Natural killer cell (primary cell): ENCODE data around the gene TBC1D2B. TPM values are rescaled to one million over a fixed set of nuclear protein-coding genes. Genes with fewer than 3 reads are reported as not detected.
"Not testable (repeated sequence)": the region's sequence is repeated elsewhere in the genome, so short reads cannot be mapped to it uniquely, and the experiment has no call there.

Source experiments
- ATAC-seq, 3 donors: fragments of 150-1000 bp in 2 of 3; fragments of 200-7000 bp in 1 of 3; cut with Tn5 transposase; 1 replicate in 1 of 3; 2 replicates in 2 of 3; pipeline ENCODE4 v1.10.0; 2021; ENCODE audit warnings: mild to moderate bottlenecking in 2 of 3, moderate library complexity in 2 of 3
- DNase-seq, 2 donors: peaks; one replicate each; pipeline versions ENCODE4 v3.0.0 to v3.0.0-alpha.2; 2013 to 2021; ENCODE audit warnings: mixed read lengths in 1 of 2
- H3K27ac ChIP-seq: one replicate; pipeline ENCODE4 v1.5.1; 2013; ENCODE audit warnings: mild to moderate bottlenecking, low read length
- H3K27me3 ChIP-seq: one replicate; pipeline ENCODE4 v1.6.1; 2013; ENCODE audit warnings: low read length; ENCODE audit not compliant: control insufficient read depth, insufficient read depth
- H3K36me3 ChIP-seq: one replicate; pipeline ENCODE4 v1.6.1; 2013; ENCODE audit warnings: low read length; ENCODE audit not compliant: control insufficient read depth, insufficient read depth
- H3K4me1 ChIP-seq: one replicate; pipeline ENCODE4 v1.6.1; 2013; ENCODE audit warnings: low read length; ENCODE audit not compliant: control insufficient read depth, insufficient read depth
- H3K4me3 ChIP-seq: one replicate; pipeline ENCODE4 v1.5.1; 2013; ENCODE audit warnings: low read length
- H3K9me3 ChIP-seq: one replicate; pipeline ENCODE4 v1.6.1; 2013; ENCODE audit warnings: low read length; ENCODE audit not compliant: control insufficient read depth, insufficient read depth
- H3K27ac Mint-ChIP-seq, 2 donors: one replicate each; pipeline ENCODE4 v1.8.0; 2022; ENCODE audit warnings: mild to moderate bottlenecking in 2 of 2, mixed read lengths in 2 of 2, moderate library complexity in 1 of 2
- H3K27me3 Mint-ChIP-seq, 2 donors: one replicate each; pipeline ENCODE4 v1.8.0; 2022; ENCODE audit warnings: low read depth in 2 of 2, mixed read lengths in 2 of 2
- H3K36me3 Mint-ChIP-seq: one replicate; pipeline ENCODE4 v1.8.0; 2022; ENCODE audit warnings: mixed read lengths
- H3K4me1 Mint-ChIP-seq, 2 donors: one replicate each; pipeline ENCODE4 v1.8.0; 2022; ENCODE audit warnings: mixed read lengths in 2 of 2
- H3K4me3 Mint-ChIP-seq: one replicate; pipeline ENCODE4 v1.8.0; 2022; ENCODE audit warnings: mild to moderate bottlenecking, moderate library complexity, mixed read lengths
- H3K9me3 Mint-ChIP-seq, 2 donors: one replicate each; pipeline ENCODE4 v1.8.0; 2022; ENCODE audit warnings: mixed read lengths in 2 of 2
- WGBS: methylation state at CpG from one replicate; pipeline ENCODE4 v1.1.7; 2013; ENCODE audit warnings: missing lambda C conversion rate; ENCODE audit not compliant: insufficient coverage; 5-methylcytosine and 5-hydroxymethylcytosine counted together
- intact Hi-C: fragments of 100-400 bp; cut with micrococcal nuclease; formaldehyde crosslinking; loops from one replicate; pipeline ENCODE4 v1.14.2; 2022
- total RNA-seq, 4 donors: library from RNA; stranded (reverse); fragments of 120-200 nt in 1 of 4; gene quantifications; one replicate each; pipeline versions ENCODE4 v1.2.3 to v1.2.4, GENCODE V29; 2013 to 2022
- TF ChIP-seq, protein P1 (sequence below): fragments of 200-600 bp; IDR thresholded peaks from one replicate; pipeline ENCODE4 v1.8.0; 2022; ENCODE audit warnings: antibody characterized with exemption

Gene TBC1D2B
- total RNA-seq, 3 donors from 2014 or later (not counting 1 experiment from before 2014, with no cell fraction given): 54.0 to 83.5 (median 56.7) TPM

DNA sequence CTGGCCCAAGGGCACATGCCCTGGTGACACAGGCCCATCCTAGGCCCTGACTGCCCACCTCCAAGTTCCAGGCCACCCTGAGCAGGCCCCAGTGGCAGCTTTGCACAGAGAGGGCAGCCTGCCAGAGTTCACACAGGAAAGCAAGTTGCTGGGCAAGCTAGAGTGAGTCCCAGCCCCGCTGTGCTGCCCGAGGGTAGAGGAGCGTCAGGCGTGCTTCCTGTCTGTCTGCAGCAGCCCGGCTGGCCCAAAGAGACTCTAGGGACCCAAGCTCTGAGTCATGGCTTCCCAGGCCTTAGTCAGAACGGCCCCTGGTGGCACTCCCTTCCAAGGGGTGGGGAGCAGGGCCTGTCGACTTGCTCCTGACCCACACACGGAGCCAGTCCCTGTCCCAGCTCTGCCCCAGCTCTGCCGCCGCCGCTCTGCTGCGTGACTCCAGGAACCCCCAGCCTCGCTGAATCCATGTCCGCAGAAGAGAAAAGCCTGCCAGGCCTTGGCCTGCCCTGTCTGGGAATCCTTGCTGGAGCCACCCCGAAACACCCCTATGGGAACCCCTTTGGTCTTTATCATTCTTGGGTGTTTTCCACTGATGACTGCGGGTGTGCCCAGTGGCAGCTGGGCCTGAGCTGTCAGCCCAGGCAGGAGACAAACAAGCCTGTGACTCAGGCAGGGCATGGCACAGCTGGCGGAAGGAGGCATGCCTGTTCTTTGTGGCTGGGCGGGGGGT, 83.4 kb downstream of the TBC1D2B start:
- H3K4me3 ChIP-seq, H3K9me3 ChIP-seq, H3K27ac ChIP-seq, H3K36me3 Mint-ChIP-seq, H3K27me3 ChIP-seq, intact Hi-C loops, H3K4me3 Mint-ChIP-seq, DNase-seq, H3K27me3 Mint-ChIP-seq, H3K9me3 Mint-ChIP-seq: not testable (repeated sequence)
- Mint-ChIP-seq H3K4me1 (peaks cover 0 to 24% of the 10 kb centered on the region in 2 donors), H3K27ac (peak overlapping the region in 1 of 2 donors; percentile 52)
- Histone ChIP-seq H3K36me3 (peaks cover 18% of the 10 kb centered on the region), H3K4me1 (peaks cover 26% of the 10 kb centered on the region)
- peak; percentile 48 to 74 (median 67) for ATAC-seq
- 57% methylated on average over 17 of the region's 18 CpGs for WGBS

GRCh38 chr15:77993374-77993911, 84.1 kb downstream of the TBC1D2B start:
- no peaks in the 10 kb centered on the region for H3K27me3 ChIP-seq
- Mint-ChIP-seq H3K27ac (peak overlapping the region in 1 of 2 donors; percentile 52), H3K9me3 (no peaks in the 10 kb centered on the region), H3K36me3 (no peaks in the 10 kb centered on the region), H3K4me1 (peaks cover 0 to 24% of the 10 kb centered on the region in 2 donors), H3K27me3 (no peaks in the 10 kb centered on the region), H3K4me3 (no peak overlapping the region)
- H3K9me3 ChIP-seq: no peaks in the 10 kb centered on the region
- TF ChIP-seq, protein P1, sequence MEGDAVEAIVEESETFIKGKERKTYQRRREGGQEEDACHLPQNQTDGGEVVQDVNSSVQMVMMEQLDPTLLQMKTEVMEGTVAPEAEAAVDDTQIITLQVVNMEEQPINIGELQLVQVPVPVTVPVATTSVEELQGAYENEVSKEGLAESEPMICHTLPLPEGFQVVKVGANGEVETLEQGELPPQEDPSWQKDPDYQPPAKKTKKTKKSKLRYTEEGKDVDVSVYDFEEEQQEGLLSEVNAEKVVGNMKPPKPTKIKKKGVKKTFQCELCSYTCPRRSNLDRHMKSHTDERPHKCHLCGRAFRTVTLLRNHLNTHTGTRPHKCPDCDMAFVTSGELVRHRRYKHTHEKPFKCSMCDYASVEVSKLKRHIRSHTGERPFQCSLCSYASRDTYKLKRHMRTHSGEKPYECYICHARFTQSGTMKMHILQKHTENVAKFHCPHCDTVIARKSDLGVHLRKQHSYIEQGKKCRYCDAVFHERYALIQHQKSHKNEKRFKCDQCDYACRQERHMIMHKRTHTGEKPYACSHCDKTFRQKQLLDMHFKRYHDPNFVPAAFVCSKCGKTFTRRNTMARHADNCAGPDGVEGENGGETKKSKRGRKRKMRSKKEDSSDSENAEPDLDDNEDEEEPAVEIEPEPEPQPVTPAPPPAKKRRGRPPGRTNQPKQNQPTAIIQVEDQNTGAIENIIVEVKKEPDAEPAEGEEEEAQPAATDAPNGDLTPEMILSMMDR: no peak
- no peak overlapping the region for H3K27ac ChIP-seq
- 91% methylated on average over 15 of the region's 15 CpGs for WGBS
- ATAC-seq: no peak
- peaks cover 26% of the 10 kb centered on the region for H3K4me1 ChIP-seq
- intact Hi-C loops: no loop called here
- H3K36me3 ChIP-seq: peaks cover 13% of the 10 kb centered on the region
- no peak overlapping the region for H3K4me3 ChIP-seq
- DNase-seq: no peak

- intact Hi-C loops: no loop called here
- H3K4me1 Mint-ChIP-seq: peaks cover 4 to 24% of the 10 kb centered on the region in 2 donors
- no peak overlapping the region for H3K4me3 ChIP-seq
- H3K9me3 ChIP-seq: no peaks in the 10 kb centered on the region
- ATAC-seq (no peak), DNase-seq (no peak)
- no peaks in the 10 kb centered on the region for H3K9me3 Mint-ChIP-seq
- TF ChIP-seq, protein P1: no peak
- H3K27ac Mint-ChIP-seq: peak overlapping the region in 1 of 2 donors; percentile 36
- H3K27ac ChIP-seq: no peak overlapping the region
- no peaks in the 10 kb centered on the region for H3K27me3 Mint-ChIP-seq
- no peaks in the 10 kb centered on the region for H3K27me3 ChIP-seq
- WGBS: 95% methylated on average over 20 of the region's 28 CpGs
- peaks cover 5% of the 10 kb centered on the region for H3K36me3 ChIP-seq
- H3K4me1 ChIP-seq: peaks cover 26% of the 10 kb centered on the region
- H3K36me3 Mint-ChIP-seq: no peaks in the 10 kb centered on the region
- H3K4me3 Mint-ChIP-seq: no peak overlapping the region
Measured at GRCh38 chr15:77992356-77993222, 84.9 kb downstream of the TBC1D2B start.

DNA sequence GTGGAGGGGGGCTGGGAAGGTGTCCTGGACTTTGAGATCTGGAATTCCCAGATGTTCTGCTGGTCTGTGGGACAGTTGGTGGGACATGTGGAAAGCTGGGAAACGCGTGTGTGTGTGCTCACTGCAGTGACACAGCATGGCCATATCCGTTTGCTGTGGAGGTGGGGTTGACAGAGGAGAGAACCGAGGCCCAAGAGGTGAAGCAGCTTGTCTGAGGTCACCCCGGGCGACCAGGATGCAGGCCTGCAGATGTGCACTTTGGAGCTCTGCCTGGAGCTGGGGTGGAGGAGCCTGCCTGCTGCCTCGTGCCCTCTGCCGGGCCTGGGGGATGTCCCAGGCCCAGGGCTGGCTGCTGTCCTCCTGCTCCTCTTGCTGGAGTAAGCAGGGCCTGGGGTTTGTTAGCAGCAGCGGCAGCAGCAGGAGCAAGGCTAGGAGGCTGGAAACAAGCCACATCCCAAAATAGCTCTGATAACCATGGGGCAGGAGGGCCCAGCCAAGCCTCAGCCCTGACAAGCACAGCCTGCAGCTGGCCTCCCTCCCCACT, 85.8 kb downstream of the TBC1D2B start:
- H3K27ac ChIP-seq, H3K27me3 ChIP-seq, H3K4me3 Mint-ChIP-seq, H3K36me3 ChIP-seq, H3K9me3 ChIP-seq, H3K27me3 Mint-ChIP-seq, H3K36me3 Mint-ChIP-seq, H3K4me3 ChIP-seq, intact Hi-C loops, H3K9me3 Mint-ChIP-seq, DNase-seq, ATAC-seq: not testable (repeated sequence)
- Mint-ChIP-seq H3K4me1 (peaks cover 4 to 24% of the 10 kb centered on the region in 2 donors), H3K27ac (peak overlapping the region in 1 of 2 donors; percentile 49)
- peaks cover 26% of the 10 kb centered on the region for H3K4me1 ChIP-seq
- 78% methylated on average over 7 of the region's 9 CpGs for WGBS
